GM19395 (cell line): Measurements from ENCODE around the gene AMZ1.
"Not testable (repeated sequence)": the region's sequence is repeated elsewhere in the genome, so short reads cannot be mapped to it uniquely, and the experiment has no call there.

Source experiments
- ATAC-seq: cut with Tn5 transposase; IDR thresholded peaks from one replicate; pipeline ENCODE4 v1.9.1; 2021; ENCODE audit warnings: mild to moderate bottlenecking, moderate library complexity; ENCODE audit not compliant: unreplicated experiment

AMZ1 gene

GRCh38 chr7:2724453-2725177 is 36.6 kb downstream of the AMZ1 start:
- no peak for ATAC-seq

- no peak for ATAC-seq
These were observed 37.4 kb downstream of the AMZ1 start for GRCh38 chr7:2725178-2726105.

GRCh38 chr7:2726316-2727018 is 38.5 kb downstream of the AMZ1 start:
- no peak for ATAC-seq

GRCh38 chr7:2727206-2727605 is 39.2 kb downstream of the AMZ1 start:
- ATAC-seq: not testable (repeated sequence)

GRCh38 chr7:2728316-2729030 is 40.5 kb downstream of the AMZ1 start:
- ATAC-seq: no peak

GRCh38 chr7:2729031-2729892 is 41.3 kb downstream of the AMZ1 start:
- ATAC-seq: no peak

- no peak for ATAC-seq
These were observed 42.1 kb downstream of the AMZ1 start for GRCh38 chr7:2729893-2730716.

GRCh38 chr7:2730846-2731770 is 43.1 kb downstream of the AMZ1 start:
- no peak for ATAC-seq

- ATAC-seq: no peak
These were observed 44.4 kb downstream of the AMZ1 start for GRCh38 chr7:2732388-2732787.

GRCh38 chr7:2732959-2733584 is 45.1 kb downstream of the AMZ1 start:
- ATAC-seq: no peak

- ATAC-seq: no peak
These were observed 46.2 kb downstream of the AMZ1 start for GRCh38 chr7:2734084-2734686.

- ATAC-seq: no peak
These were observed 47.0 kb downstream of the AMZ1 start for GRCh38 chr7:2734751-2735571.

- no peak for ATAC-seq
These were observed 47.7 kb downstream of the AMZ1 start for GRCh38 chr7:2735744-2736143.

GRCh38 chr7:2736411-2736914 is 48.5 kb downstream of the AMZ1 start:
- ATAC-seq: no peak

- not testable (repeated sequence) for ATAC-seq
These were observed 49.2 kb downstream of the AMZ1 start for GRCh38 chr7:2737005-2737743.
